Measurements from ENCODE around the gene MYH16.

Gene MYH16

DNA sequence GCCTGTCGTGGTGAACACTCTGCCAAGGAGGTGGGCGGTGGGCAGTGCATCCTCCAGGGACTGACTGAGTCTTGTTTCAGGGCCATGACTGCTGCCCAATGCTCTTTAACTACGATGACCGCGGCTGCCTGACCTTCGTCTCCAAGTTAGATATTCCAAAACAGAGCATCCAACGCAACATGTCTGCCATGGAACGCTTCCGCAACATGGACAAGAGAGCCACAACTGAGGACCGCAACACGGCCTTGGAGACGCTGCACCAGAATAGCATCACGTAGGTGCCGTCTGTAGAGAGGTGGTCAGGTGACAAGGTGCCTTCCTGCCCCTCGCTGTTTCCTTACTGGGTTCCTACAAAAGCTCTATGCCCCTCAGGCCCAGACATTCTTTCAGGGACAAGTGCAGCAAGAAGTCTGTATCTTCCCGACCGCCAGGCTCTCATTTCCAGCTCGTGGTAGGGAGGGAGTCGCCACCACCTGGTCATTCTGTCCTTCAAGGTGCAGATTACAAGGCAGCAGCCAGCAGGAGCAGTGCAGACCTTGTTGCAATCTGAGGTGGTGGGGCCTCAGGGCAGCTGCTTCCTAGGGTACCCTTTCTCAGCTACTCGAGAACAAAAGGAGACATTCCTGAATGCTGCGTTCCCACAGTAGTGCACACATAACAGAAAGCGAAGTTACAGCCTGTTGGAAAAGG lies 87.0 kb downstream of the MYH16 start:
- no peak for DNase-seq

Measured in HCEC 1CT (cell line).